GM19452 (cell line): ENCODE results near the gene CAB39.

ENCODE experiments used
- ATAC-seq: cut with Tn5 transposase; IDR thresholded peaks from one replicate; pipeline ENCODE4 v1.9.1; 2021; ENCODE audit not compliant: unreplicated experiment

CAB39 gene

GRCh38 chr2:230749111-230749510, 36.5 kb downstream of the CAB39 start:
- ATAC-seq: no peak

GRCh38 chr2:230751062-230751461, 38.4 kb downstream of the CAB39 start:
- ATAC-seq: peak; percentile 56

GRCh38 chr2:230754200-230754599, 41.6 kb downstream of the CAB39 start:
- ATAC-seq: no peak

GRCh38 chr2:230757476-230757875, 44.8 kb downstream of the CAB39 start:
- no peak for ATAC-seq

GRCh38 chr2:230758566-230759480, 46.2 kb downstream of the CAB39 start:
- no peak for ATAC-seq

- ATAC-seq: no peak
These were observed 47.0 kb downstream of the CAB39 start for GRCh38 chr2:230759481-230760167.

GRCh38 chr2:230761704-230762103, 49.1 kb downstream of the CAB39 start:
- no peak for ATAC-seq

GRCh38 chr2:230762317-230762896, 49.8 kb downstream of the CAB39 start:
- peak; percentile 50 for ATAC-seq

- no peak for ATAC-seq
These were observed 51.7 kb downstream of the CAB39 start for GRCh38 chr2:230764346-230764745.

- no peak for ATAC-seq
These were observed 53.1 kb downstream of the CAB39 start for GRCh38 chr2:230765611-230766300.

GRCh38 chr2:230767862-230768388, 55.3 kb downstream of the CAB39 start:
- ATAC-seq: no peak

GRCh38 chr2:230770804-230771203, 58.2 kb downstream of the CAB39 start:
- ATAC-seq: no peak

- no peak for ATAC-seq
These were observed 59.5 kb downstream of the CAB39 start for GRCh38 chr2:230772156-230772555.

GRCh38 chr2:230773039-230773773, 60.6 kb downstream of the CAB39 start:
- no peak for ATAC-seq

- no peak for ATAC-seq
These were observed 61.8 kb downstream of the CAB39 start for GRCh38 chr2:230774348-230774951.

GRCh38 chr2:230775737-230776136, 63.1 kb downstream of the CAB39 start:
- ATAC-seq: no peak

- no peak for ATAC-seq
These were observed 65.1 kb downstream of the CAB39 start for GRCh38 chr2:230777721-230778120.

- ATAC-seq: no peak
These were observed 65.9 kb downstream of the CAB39 start for GRCh38 chr2:230778350-230779063.

- no peak for ATAC-seq
These were observed 66.5 kb downstream of the CAB39 start for GRCh38 chr2:230779126-230779525.
